HFF-Myc (cell line): ENCODE measurements around the gene HYLS1.

Experiments
- DNase-seq: peaks from one replicate; pipeline ENCODE4 v3.0.0-alpha.2; 2011; ENCODE audit warnings: low read depth; ENCODE audit errors: extremely low read depth
- H3K4me3 ChIP-seq: replicated peaks from 2 replicates; pipeline ENCODE4 v1.5.1; 2011; ENCODE audit warnings: low read depth, mild to moderate bottlenecking, control low read depth, low read length
- CTCF ChIP-seq: IDR thresholded peaks from 2 replicates; pipeline ENCODE4 v1.5.1; 2012; ENCODE audit warnings: mild to moderate bottlenecking, low read depth, low read length, control low read depth; ENCODE audit errors: missing control alignments

HYLS1 gene

GRCh38 chr11:125940145-125940544 lies 52.7 kb downstream of the HYLS1 start:
- TF ChIP-seq CTCF, result no peak
- no peak for DNase-seq
- no peak overlapping the region for H3K4me3 ChIP-seq

- DNase-seq, result no peak
- H3K4me3 ChIP-seq, result no peak overlapping the region
- TF ChIP-seq CTCF, result no peak
Observed at GRCh38 chr11:125941267-125941618, 53.8 kb downstream of the HYLS1 start.

GRCh38 chr11:125941619-125942611 lies 54.4 kb downstream of the HYLS1 start:
- peak; percentile 83 for TF ChIP-seq CTCF
- H3K4me3 ChIP-seq, result no peak overlapping the region
- no peak for DNase-seq

- no peak for TF ChIP-seq CTCF
- no peak for DNase-seq
- no peak overlapping the region for H3K4me3 ChIP-seq
Observed at GRCh38 chr11:125942771-125943428, 55.4 kb downstream of the HYLS1 start.

GRCh38 chr11:125943661-125944349 lies 56.3 kb downstream of the HYLS1 start:
- H3K4me3 ChIP-seq, result no peak overlapping the region
- DNase-seq, result no peak
- TF ChIP-seq CTCF, result no peak

- no peak for TF ChIP-seq CTCF
- no peak overlapping the region for H3K4me3 ChIP-seq
- DNase-seq, result no peak
Observed at GRCh38 chr11:125944350-125945010, 57.0 kb downstream of the HYLS1 start.
